ENCODE data around the gene NHLRC4. TPM values are rescaled to one million over a fixed set of nuclear protein-coding genes. Genes with fewer than 3 reads are reported as not detected.

NHLRC4 gene
- total and polyA plus RNA-seq, 4 donors: 0.17 to 7.0 (median 0.25) TPM; not detected in 1

GRCh38 chr16:583815-584591, 17.2 kb downstream of the NHLRC4 start (continued):
- TF ChIP-seq REST (IDR thresholded peaks at IDR 0.05) (no peak), RXRA (IDR thresholded peaks at IDR 0.05) (no peak), TAF1 (conservative IDR thresholded peaks at IDR 0.05) (no peak)
- TF ChIP-seq, protein P1, sequence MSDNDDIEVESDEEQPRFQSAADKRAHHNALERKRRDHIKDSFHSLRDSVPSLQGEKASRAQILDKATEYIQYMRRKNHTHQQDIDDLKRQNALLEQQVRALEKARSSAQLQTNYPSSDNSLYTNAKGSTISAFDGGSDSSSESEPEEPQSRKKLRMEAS (IDR thresholded peaks at IDR 0.05): no peak

DNA sequence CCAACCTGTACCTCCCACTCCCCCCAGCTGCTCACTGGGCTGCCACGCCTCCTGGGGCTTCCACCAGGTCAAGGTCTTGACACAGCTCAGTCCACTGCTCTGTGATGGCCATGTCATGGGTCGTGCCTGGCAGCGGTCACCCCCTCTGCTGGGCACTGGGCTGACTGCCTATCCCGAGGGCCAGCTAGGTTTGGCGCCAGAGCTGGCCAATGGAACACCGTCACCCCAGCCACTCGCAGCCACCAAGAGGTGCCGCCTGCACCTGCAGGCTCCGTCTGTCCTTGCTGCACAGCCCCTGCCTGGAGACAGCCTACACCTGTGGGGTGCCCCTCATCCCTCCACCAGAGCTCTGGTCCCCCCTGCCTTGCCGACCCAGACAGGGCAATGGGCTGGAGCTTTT, 18.5 kb downstream of the NHLRC4 start:
- no peak overlapping the region for H3K27ac ChIP-seq (ENCODE audit: low read depth in 1 of 2, low read length in 2 of 2)
- 11% methylated on average over 10 of the region's 10 CpGs for WGBS
- no peaks in the 10 kb centered on the region for H3K27me3 ChIP-seq (ENCODE audit: control insufficient read depth in 4 of 4, insufficient read depth in 4 of 4, low read length in 3 of 4)
- peaks cover 14 to 50% (median 38%) of the 10 kb centered on the region in 4 donors for H3K4me1 ChIP-seq (ENCODE audit: control insufficient read depth in 4 of 4, insufficient read depth in 4 of 4, low read length in 3 of 4)
- no peak for DNase-seq (ENCODE audit: low spot score)
- H3K4me3 ChIP-seq (ENCODE audit: low read depth in 1 of 3, low read length in 3 of 3): no peak overlapping the region
- H3K9ac ChIP-seq (ENCODE audit: low read depth in 1 of 2, low read length in 2 of 2): no peak overlapping the region
- no peaks in the 10 kb centered on the region for H3K36me3 ChIP-seq (ENCODE audit: control insufficient read depth in 4 of 4, insufficient read depth in 3 of 4, low read depth in 1 of 4, low read length in 3 of 4)
- TF ChIP-seq HNF4A (conservative IDR thresholded peaks at IDR 0.05) (peak; percentile 61 to 76), HNF4G (IDR thresholded peaks at IDR 0.05) (no peak), FOXA1 (IDR thresholded peaks at IDR 0.05) (no peak), RXRA (IDR thresholded peaks at IDR 0.05) (peak; percentile 50 to 61), CTCF (IDR thresholded peaks at IDR 0.05; ENCODE audit: low read depth, low read length, missing input control) (peak; percentile 32), RAD21 (IDR thresholded peaks at IDR 0.05) (peak in 1 of 2 donors; percentile 54)
- TF ChIP-seq, protein P1 (IDR thresholded peaks at IDR 0.05): no peak
- H3K9me3 ChIP-seq (ENCODE audit: control insufficient read depth in 4 of 4, low read length in 3 of 4): no peaks in the 10 kb centered on the region

GRCh38 chr16:586047-586644, 19.3 kb downstream of the NHLRC4 start:
- Histone ChIP-seq H3K27me3 (ENCODE audit: control insufficient read depth in 4 of 4, insufficient read depth in 4 of 4, low read length in 3 of 4) (no peaks in the 10 kb centered on the region), H3K27ac (ENCODE audit: low read depth in 1 of 2, low read length in 2 of 2) (no peak overlapping the region), H3K36me3 (ENCODE audit: control insufficient read depth in 4 of 4, insufficient read depth in 3 of 4, low read depth in 1 of 4, low read length in 3 of 4) (no peaks in the 10 kb centered on the region), H3K4me1 (ENCODE audit: control insufficient read depth in 4 of 4, insufficient read depth in 4 of 4, low read length in 3 of 4) (peaks cover 14 to 57% (median 44%) of the 10 kb centered on the region in 4 donors), H3K9me3 (ENCODE audit: control insufficient read depth in 4 of 4, low read length in 3 of 4) (no peaks in the 10 kb centered on the region), H3K9ac (ENCODE audit: low read depth in 1 of 2, low read length in 2 of 2) (no peak overlapping the region), H3K4me3 (ENCODE audit: low read depth in 1 of 3, low read length in 3 of 3) (no peak overlapping the region)
- DNase-seq (ENCODE audit: low spot score): no peak
- TF ChIP-seq ZBTB33 (IDR thresholded peaks at IDR 0.05): no peak
- TF ChIP-seq EGR1 (IDR thresholded peaks at IDR 0.05; ENCODE audit: low read depth in 2 of 2): no peak
- no peak for TF ChIP-seq HNF4A (conservative IDR thresholded peaks at IDR 0.05)
- TF ChIP-seq SP1 (IDR thresholded peaks at IDR 0.05): no peak
- WGBS: 62% methylated on average over 16 of the region's 16 CpGs

Data from liver (tissue), 9 donors.